NCI-H526 (cell line): ENCODE results near the gene MAP3K9.
A peak's percentile ranks its signal among the peaks of the same experiment; 100 is the strongest.

Experiments
- DNase-seq, 2 experiments: peaks; one replicate each; lab custom pipeline; 2025; lab: John Stamatoyannopoulos, UW

The MAP3K9 gene

GRCh38 chr14:70788898-70789297 lies 20.4 kb downstream of the MAP3K9 start:
- DNase-seq = no peak

GRCh38 chr14:70785556-70785955 lies 23.8 kb downstream of the MAP3K9 start:
- DNase-seq = no peak

GRCh38 chr14:70784886-70785285 lies 24.4 kb downstream of the MAP3K9 start:
- DNase-seq = no peak

- DNase-seq = no peak
Observed at GRCh38 chr14:70782361-70782760, 27.0 kb downstream of the MAP3K9 start.

GRCh38 chr14:70780396-70781075 lies 28.8 kb downstream of the MAP3K9 start:
- DNase-seq = no peak

GRCh38 chr14:70779667-70780066 lies 29.6 kb downstream of the MAP3K9 start:
- DNase-seq = no peak

- no peak for DNase-seq
Observed at GRCh38 chr14:70776197-70776596, 33.1 kb downstream of the MAP3K9 start.

DNA sequence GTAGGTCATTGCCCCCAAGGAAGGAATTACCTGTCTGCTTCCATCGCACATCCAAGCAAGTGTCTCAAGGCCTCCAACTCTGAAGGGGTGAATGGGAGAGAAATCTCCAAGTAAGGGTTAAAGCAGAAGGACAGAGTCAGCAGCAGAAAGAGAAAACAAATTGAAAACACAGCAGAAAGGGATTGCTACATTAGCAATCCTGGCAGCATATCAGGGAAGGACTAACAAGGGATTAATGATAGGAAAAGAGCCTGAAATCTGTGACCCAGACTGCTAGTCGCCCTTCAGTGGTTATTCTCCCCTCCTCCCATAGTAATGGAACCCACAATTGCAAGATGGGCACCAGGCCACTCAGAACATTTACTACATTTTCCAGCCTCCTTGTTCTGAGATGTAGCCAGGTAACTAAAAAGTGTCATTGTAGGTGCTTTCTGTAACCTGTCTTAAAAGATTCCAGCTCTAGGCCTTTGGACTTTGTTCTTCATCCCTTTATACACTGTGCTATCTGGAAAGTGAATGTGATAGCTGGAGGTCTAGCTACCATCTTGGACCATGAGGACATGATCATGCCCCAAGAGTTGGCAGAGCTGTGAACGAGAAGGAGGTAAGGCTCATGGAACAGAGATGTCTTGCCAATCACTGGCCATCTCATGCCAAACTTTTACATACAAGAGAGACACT lies 36.0 kb downstream of the MAP3K9 start:
- no peak for DNase-seq

DNA sequence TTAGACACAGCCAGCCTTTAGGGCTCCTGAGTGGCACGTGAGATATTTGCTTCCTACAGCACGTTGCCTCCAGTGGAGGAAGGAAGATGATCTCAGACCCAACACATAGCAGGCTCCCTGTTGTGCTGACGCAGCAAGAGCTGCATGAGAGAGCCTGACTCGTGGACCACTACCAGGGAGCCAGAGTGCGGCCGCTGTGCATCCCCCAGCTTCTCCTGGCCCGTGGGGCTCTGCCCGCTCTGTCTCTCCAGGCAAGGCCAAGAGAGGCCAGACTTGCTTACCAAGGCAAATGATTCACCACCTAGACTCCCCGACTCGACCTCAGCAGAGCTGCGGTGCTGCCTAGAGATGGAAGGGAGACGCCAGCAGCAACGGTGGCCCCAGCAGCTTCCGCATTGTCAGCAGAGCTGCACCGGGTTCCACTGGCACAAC lies 37.5 kb downstream of the MAP3K9 start:
- no peak for DNase-seq

DNA sequence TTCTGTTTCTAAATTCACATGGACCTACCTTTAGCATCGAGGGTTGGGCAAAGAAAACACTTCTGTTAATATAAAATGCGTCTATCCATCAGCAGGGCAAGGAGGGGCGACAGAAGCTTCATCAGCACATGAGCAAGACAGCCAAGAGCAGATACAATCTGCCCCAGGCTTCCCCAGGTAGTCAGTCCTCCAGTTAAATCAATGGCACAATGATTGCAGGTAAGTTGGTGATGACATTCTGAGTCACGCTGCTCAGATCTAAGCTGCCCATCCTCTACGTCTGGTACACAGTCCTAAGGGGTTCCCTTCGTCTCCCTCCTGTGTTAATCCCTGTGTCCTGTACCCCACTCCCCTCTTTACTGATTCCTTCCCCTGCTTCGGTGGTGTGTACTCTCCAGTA lies 38.8 kb downstream of the MAP3K9 start:
- DNase-seq = no peak

GRCh38 chr14:70759398-70759797 lies 49.9 kb downstream of the MAP3K9 start:
- DNase-seq = no peak

GRCh38 chr14:70755655-70756054 lies 53.7 kb downstream of the MAP3K9 start:
- DNase-seq = no peak

DNA sequence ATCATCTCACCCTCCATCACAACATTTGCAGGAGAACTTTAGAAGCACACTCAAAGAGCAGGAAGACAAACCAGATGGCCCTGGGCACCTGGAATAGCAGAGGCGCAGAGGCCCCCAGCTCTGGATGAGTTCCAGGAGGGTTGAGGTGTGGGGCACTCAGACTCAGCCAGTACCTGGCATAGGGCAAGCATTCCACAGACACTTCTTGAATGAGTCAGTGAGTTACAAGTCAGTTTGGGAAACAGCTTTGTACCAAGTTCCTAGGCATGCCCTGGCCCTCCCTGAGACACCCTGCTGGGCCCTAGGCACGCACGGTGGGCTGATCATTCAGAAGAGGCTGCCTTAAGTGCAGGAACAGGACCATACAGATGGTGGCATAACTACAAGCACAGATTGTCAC lies 54.3 kb downstream of the MAP3K9 start:
- no peak for DNase-seq

DNA sequence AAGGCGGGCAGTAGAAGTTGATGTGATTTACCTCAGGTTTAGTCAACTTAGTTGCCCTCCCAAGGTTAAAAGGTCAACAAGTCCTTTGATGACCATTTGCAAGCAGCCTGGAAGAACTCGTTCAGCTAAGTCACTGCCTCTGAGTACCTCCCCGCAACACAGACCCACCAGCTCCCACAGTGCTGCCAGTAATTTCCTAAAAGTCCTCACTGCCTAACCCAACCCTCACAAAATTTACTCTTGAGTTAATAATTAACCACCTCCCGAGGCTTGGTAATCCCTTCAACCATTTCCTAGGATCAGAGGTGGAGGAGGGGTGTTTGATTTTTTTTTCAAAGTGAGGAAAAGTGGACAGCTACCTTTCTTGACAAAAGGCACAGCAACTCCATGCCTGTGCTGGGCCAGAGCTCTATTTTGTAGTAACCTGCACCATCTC lies 55.8 kb downstream of the MAP3K9 start:
- peak; percentile 15 to 53 for DNase-seq

- no peak for DNase-seq
Observed at GRCh38 chr14:70748422-70748821, 60.9 kb downstream of the MAP3K9 start.

- no peak for DNase-seq
Observed at GRCh38 chr14:70744641-70745040, 64.7 kb downstream of the MAP3K9 start.

DNA sequence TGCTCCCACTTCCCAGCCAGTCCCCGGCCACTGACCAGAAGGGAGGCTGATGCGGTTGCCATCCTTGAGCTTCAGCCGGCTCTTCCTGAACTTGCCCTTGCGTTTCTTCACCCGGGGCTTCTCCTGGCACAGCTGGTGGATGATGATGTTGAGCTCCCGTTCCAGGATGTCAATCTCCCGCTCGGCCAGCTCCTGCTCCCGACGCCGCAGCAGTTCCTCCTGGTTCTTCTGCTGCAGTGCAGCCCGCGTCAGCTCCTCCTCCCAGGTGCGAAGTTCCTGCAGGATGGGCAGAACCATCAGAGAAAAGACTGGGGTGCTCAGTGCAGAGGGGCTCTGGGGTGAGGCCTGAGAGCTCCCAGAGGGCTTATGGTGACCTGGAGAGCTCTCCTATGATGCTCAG lies 67.0 kb downstream of the MAP3K9 start:
- no peak for DNase-seq

- peak; percentile 92 to 94 for DNase-seq
Observed at GRCh38 chr14:70741482-70741881, 67.8 kb downstream of the MAP3K9 start.

DNA sequence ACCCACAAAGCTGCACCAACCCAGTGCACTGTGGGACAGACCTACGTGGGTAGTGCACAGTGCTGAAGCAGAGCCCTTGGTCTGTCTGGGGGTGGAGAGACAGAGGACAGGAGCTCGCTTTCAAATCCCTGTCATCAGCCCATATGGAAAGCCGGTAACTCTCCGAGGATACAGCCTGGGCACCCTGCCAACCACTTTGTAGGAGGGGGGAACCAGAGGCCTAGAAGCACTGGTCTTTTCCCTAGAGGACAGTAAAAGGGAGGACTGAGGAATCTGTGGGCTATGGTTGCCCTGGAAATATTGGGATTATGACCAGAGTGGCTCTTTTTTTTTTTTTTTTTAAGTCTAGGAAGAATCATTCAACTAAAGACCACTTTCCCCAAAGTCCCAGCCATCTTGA lies 74.3 kb downstream of the MAP3K9 start:
- DNase-seq = peak; percentile 9 to 62

DNA sequence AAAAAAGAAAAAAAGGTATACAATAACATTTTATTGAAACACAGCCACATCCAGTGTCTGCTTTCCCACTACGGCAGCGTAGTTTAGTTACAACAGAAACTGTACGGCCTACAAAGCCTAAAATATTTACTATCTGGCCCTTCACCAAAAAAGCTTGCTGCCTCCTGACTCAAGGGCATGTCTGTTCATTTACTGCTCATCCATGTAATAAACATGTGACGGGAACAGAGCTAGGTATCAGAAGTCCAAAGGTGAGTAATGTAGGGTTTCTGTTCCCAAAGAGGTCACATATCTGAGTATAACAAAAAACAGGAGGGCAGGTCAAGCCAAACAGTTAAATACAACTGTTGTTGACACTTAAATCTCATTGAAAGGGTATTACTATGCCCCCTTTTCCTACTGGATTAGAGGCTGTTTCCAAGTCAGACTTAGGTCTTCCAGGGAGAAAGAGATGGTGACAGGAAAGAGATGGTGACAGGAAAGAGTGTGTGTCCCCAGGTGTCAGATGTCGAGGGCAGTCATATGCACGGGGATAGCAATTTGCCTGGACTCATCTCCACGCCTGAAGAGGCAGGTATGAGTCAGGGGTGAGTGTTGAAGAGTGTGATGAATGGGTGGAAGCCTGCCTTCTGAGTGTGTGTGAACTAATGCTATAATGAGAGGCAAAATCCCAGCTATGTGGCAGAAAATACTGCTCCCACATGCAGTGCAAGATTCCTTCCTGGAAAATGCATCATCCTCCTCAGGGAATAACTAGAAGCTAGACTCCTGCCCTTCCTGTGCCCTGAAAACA lies 77.7 kb downstream of the MAP3K9 start:
- DNase-seq = no peak

GRCh38 chr14:70730393-70730792 lies 78.9 kb downstream of the MAP3K9 start:
- no peak for DNase-seq

DNA sequence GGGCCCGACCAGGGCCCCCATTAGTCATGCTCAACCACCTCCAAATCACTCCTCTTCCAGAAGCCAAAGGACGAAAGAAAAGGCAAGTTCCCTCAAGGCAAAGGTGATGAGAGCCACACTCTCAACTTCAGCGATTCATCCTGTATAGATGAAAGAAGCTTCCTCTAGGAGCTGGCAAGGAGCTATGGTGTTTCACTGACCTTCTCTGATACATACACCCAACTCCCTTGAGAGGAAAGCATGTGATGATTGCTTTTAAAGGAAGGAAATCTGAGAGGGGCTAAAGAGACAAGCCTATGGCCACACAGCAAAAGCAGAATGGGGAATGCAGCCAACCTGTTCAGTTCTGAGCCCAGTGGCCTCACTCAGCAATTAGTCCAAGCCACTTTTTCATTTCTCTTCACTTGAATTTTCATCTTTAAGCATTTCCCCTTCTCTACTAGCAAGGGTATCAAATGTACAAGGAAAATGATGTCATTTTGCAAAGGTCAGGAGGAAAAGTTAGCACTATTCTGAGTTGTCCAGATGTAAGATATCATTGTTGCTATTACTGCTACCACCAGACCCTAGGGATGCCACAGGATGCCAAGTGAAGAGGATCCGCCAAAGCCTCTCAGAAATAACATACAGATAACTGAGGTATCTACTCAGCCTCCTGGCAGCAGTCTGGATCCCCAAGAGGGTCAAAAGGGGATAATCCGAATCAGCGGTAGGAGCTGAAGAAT lies 82.5 kb downstream of the MAP3K9 start:
- DNase-seq = no peak
